Renal pelvis (tissue), 4 donors: ENCODE results near the gene CXCL5. TPM values are rescaled to one million over a fixed set of nuclear protein-coding genes. Genes with fewer than 3 reads are reported as not detected.
"Not testable (repeated sequence)": the region's sequence is repeated elsewhere in the genome, so short reads cannot be mapped to it uniquely, and the experiment has no call there.

ENCODE experiments used
- DNase-seq: peaks from one replicate; pipeline ENCODE4 v3.0.0-alpha.2; 2013
- polyA plus RNA-seq, 3 donors: library from polyadenylated mRNA; unstranded; fragments of 120-200 nt; gene quantifications; one replicate each; pipeline ENCODE4 v1.2.1, GENCODE V29; 2013; ENCODE audit not compliant: insufficient read length in 3 of 3

Gene CXCL5
- polyA plus RNA-seq, 3 donors = 0.07 to 0.12 TPM; not detected in 1

GRCh38 chr4:74015126-74015780 lies 16.8 kb upstream of the CXCL5 start:
- no peak for DNase-seq

GRCh38 chr4:74014332-74014731 lies 15.9 kb upstream of the CXCL5 start:
- DNase-seq = no peak

- DNase-seq = no peak
Observed at GRCh38 chr4:74013264-74013663, 14.8 kb upstream of the CXCL5 start.

GRCh38 chr4:74012130-74012529 lies 13.7 kb upstream of the CXCL5 start:
- DNase-seq = no peak

GRCh38 chr4:74009307-74009706 lies 10.8 kb upstream of the CXCL5 start:
- DNase-seq = no peak

- DNase-seq = no peak
Observed at GRCh38 chr4:74006009-74006476, 7.6 kb upstream of the CXCL5 start.

- DNase-seq = no peak
Observed at GRCh38 chr4:74005528-74005927, 7.1 kb upstream of the CXCL5 start.

GRCh38 chr4:74004668-74005067 lies 6.2 kb upstream of the CXCL5 start:
- no peak for DNase-seq

- no peak for DNase-seq
Observed at GRCh38 chr4:74000301-74000700, 1.8 kb upstream of the CXCL5 start.

GRCh38 chr4:73992050-73992449 lies 6.4 kb downstream of the CXCL5 start:
- DNase-seq = no peak

GRCh38 chr4:73991742-73992000 lies 6.8 kb downstream of the CXCL5 start:
- DNase-seq = no peak

GRCh38 chr4:73990988-73991741 lies 7.3 kb downstream of the CXCL5 start:
- DNase-seq = no peak

- DNase-seq = peak; percentile 8
Observed at GRCh38 chr4:73989928-73990327, 8.5 kb downstream of the CXCL5 start.

GRCh38 chr4:73989031-73989430 lies 9.4 kb downstream of the CXCL5 start:
- DNase-seq = no peak

GRCh38 chr4:73988061-73988460 lies 10.4 kb downstream of the CXCL5 start, which contains the start of gene PPBP:
PPBP (minus strand) TSS chr4:73988190; CDS start chr4:73988103, 87 bp downstream.
- no peak for DNase-seq

GRCh38 chr4:73985528-73985852 lies 13.0 kb downstream of the CXCL5 start:
- DNase-seq = no peak

GRCh38 chr4:73984736-73985527 lies 13.5 kb downstream of the CXCL5 start:
- DNase-seq = no peak

GRCh38 chr4:73981175-73981574 lies 17.3 kb downstream of the CXCL5 start:
- DNase-seq = not testable (repeated sequence)

- no peak for DNase-seq
Observed at GRCh38 chr4:73979407-73979957, 19.0 kb downstream of the CXCL5 start.

GRCh38 chr4:73978886-73979285 lies 19.6 kb downstream of the CXCL5 start:
- DNase-seq = no peak

GRCh38 chr4:73976716-73977115 lies 21.8 kb downstream of the CXCL5 start:
- no peak for DNase-seq

GRCh38 chr4:73976217-73976616 lies 22.3 kb downstream of the CXCL5 start:
- no peak for DNase-seq

GRCh38 chr4:73974352-73974751 lies 24.1 kb downstream of the CXCL5 start:
- no peak for DNase-seq
